ENCODE measurements around the gene PTPN1.

- TF ChIP-seq CTCF (conservative IDR thresholded peaks at IDR 0.05; ENCODE audit: low read length) (no peak), EZH2phosphoT487 (IDR thresholded peaks at IDR 0.05; ENCODE audit: borderline replicate concordance) (no peak)
These were observed 41.8 kb upstream of the PTPN1 start for GRCh38 chr20:50468378-50468798.
